SK-N-MC (cell line): ENCODE results near the gene FAM76B.

Source experiments
- DNase-seq: peaks from one replicate; pipeline ENCODE4 v3.0.0-alpha.2; 2011; ENCODE audit warnings: low read depth, low spot score
- H3K27ac ChIP-seq: fragments of 200-600 bp; sonication (generic); 2 replicates; pipeline ENCODE4 v1.5.1; 2016; ENCODE audit warnings: mixed run types
- H3K36me3 ChIP-seq: fragments of 200-600 bp; sonication (generic); 2 replicates; pipeline ENCODE4 v1.6.1; 2017; ENCODE audit warnings: antibody characterized with exemption, low read length, mixed read lengths; ENCODE audit not compliant: insufficient read depth
- H3K4me3 ChIP-seq: fragments of 200-600 bp; sonication (generic); 2 replicates; pipeline ENCODE4 v1.5.1; 2016
- H3K9ac ChIP-seq: fragments of 200-600 bp; sonication (generic); 2 replicates; pipeline ENCODE4 v1.8.0; 2017; ENCODE audit warnings: mixed run types, mixed read lengths; ENCODE audit not compliant: insufficient read length
- H3K9me3 ChIP-seq: fragments of 200-600 bp; sonication (generic); 2 replicates; pipeline ENCODE4 v1.6.1; 2017; ENCODE audit warnings: low read depth, mild to moderate bottlenecking, antibody characterized with exemption, low read length, moderate library complexity, mixed read lengths
- EZH2 ChIP-seq: fragments of 200-600 bp; sonication (generic); IDR thresholded peaks from one replicate; pipeline ENCODE4 v1.6.1; 2017; ENCODE audit warnings: antibody characterized with exemption
- FOXP2 ChIP-seq: optimal IDR thresholded peaks from 2 replicates; pipeline ENCODE3; 2011; ENCODE audit warnings: mild to moderate bottlenecking, moderate library complexity; ENCODE audit not compliant: insufficient read depth; ENCODE audit errors: extremely low read length, control extremely low read depth
- POLR2AphosphoS5 ChIP-seq: IDR thresholded peaks from 2 replicates; pipeline ENCODE4 v1.6.1; 2012; ENCODE audit warnings: mild to moderate bottlenecking, low read depth, low read length, borderline replicate concordance

FAM76B gene

GRCh38 chr11:95795627-95796295, 6.2 kb upstream of the FAM76B start:
- peak overlapping the region; percentile 67; the same call in 1 of the 2 replicates for H3K27ac ChIP-seq
- peaks cover 12% of the 10 kb centered on the region for H3K36me3 ChIP-seq
- H3K9ac ChIP-seq = no peak overlapping the region
- DNase-seq = no peak
- no peaks in the 10 kb centered on the region for H3K9me3 ChIP-seq
- TF ChIP-seq POLR2AphosphoS5 (no peak), FOXP2 (no peak), EZH2 (no peak)
- peak overlapping the region; percentile 60 for H3K4me3 ChIP-seq

GRCh38 chr11:95794086-95794485, 4.5 kb upstream of the FAM76B start:
- no peaks in the 10 kb centered on the region for H3K9me3 ChIP-seq
- no peaks in the 10 kb centered on the region for H3K36me3 ChIP-seq
- H3K4me3 ChIP-seq = no peak overlapping the region
- H3K27ac ChIP-seq = no peak overlapping the region
- TF ChIP-seq EZH2 (no peak), FOXP2 (no peak), POLR2AphosphoS5 (no peak)
- H3K9ac ChIP-seq = no peak overlapping the region
- DNase-seq = no peak

- TF ChIP-seq POLR2AphosphoS5 (no peak), FOXP2 (no peak), EZH2 (no peak)
- Histone ChIP-seq H3K36me3 (no peaks in the 10 kb centered on the region), H3K9ac (no peak overlapping the region), H3K9me3 (no peaks in the 10 kb centered on the region), H3K27ac (no peak overlapping the region), H3K4me3 (no peak overlapping the region)
- no peak for DNase-seq
Measured at GRCh38 chr11:95793116-95793515, 3.5 kb upstream of the FAM76B start.

- H3K9me3 ChIP-seq = no peaks in the 10 kb centered on the region
- peaks cover 4% of the 10 kb centered on the region; the same call in 1 of the 2 replicates for H3K36me3 ChIP-seq
- H3K27ac ChIP-seq = no peak overlapping the region
- H3K4me3 ChIP-seq = no peak overlapping the region
- no peak overlapping the region for H3K9ac ChIP-seq
- no peak for DNase-seq
- no peak for TF ChIP-seq FOXP2
- no peak for TF ChIP-seq POLR2AphosphoS5
- TF ChIP-seq EZH2 = no peak
Measured at GRCh38 chr11:95792700-95793099, 3.1 kb upstream of the FAM76B start.

GRCh38 chr11:95792200-95792599, 2.6 kb upstream of the FAM76B start:
- Histone ChIP-seq H3K36me3 (peaks cover 9% of the 10 kb centered on the region), H3K27ac (no peak overlapping the region), H3K4me3 (no peak overlapping the region), H3K9ac (peak overlapping the region; percentile 91), H3K9me3 (no peaks in the 10 kb centered on the region)
- TF ChIP-seq POLR2AphosphoS5 = no peak
- no peak for TF ChIP-seq EZH2
- no peak for TF ChIP-seq FOXP2
- DNase-seq = no peak

GRCh38 chr11:95791709-95792033, 2.1 kb upstream of the FAM76B start:
- H3K9me3 ChIP-seq = no peaks in the 10 kb centered on the region
- no peak overlapping the region for H3K27ac ChIP-seq
- H3K36me3 ChIP-seq = peaks cover 13% of the 10 kb centered on the region
- TF ChIP-seq POLR2AphosphoS5 (no peak), FOXP2 (no peak), EZH2 (no peak)
- DNase-seq = no peak
- peak overlapping the region; percentile 91 for H3K9ac ChIP-seq
- peak overlapping the region; percentile 96 for H3K4me3 ChIP-seq

GRCh38 chr11:95790933-95791708, 1.5 kb upstream of the FAM76B start:
- peak overlapping the region; percentile 97; the same call in 1 of the 2 replicates for H3K27ac ChIP-seq
- DNase-seq = no peak
- H3K4me3 ChIP-seq = peak overlapping the region; percentile 96
- peak overlapping the region; percentile 91 for H3K9ac ChIP-seq
- TF ChIP-seq FOXP2 (no peak), POLR2AphosphoS5 (no peak), EZH2 (no peak)
- peaks cover 18% of the 10 kb centered on the region for H3K36me3 ChIP-seq
- no peaks in the 10 kb centered on the region for H3K9me3 ChIP-seq

- Histone ChIP-seq H3K27ac (peak within 1 kb of the TSS; percentile 97), H3K9me3 (no peaks in the 10 kb centered on the region), H3K36me3 (peaks cover 26% of the 10 kb centered on the region), H3K9ac (peak within 1 kb of the TSS; percentile 91), H3K4me3 (peak within 1 kb of the TSS; percentile 96)
- DNase-seq = peak; percentile 83
- TF ChIP-seq EZH2 = no peak
- TF ChIP-seq POLR2AphosphoS5 = peak; percentile 71
Measured at GRCh38 chr11:95790123-95790932, 746 bp upstream of the FAM76B start, which contains the start of gene CEP57. Gene CEP57, plus strand, starts transcription at chr11:95790498. Its CDS starts 201 bp downstream, at chr11:95790699.
